Type B pancreatic cell (in vitro differentiated cells): ENCODE results near the gene MMP28. TPM values are rescaled to one million over a fixed set of nuclear protein-coding genes. Genes with fewer than 3 reads are reported as not detected.
"Not testable (repeated sequence)": the region's sequence is repeated elsewhere in the genome, so short reads cannot be mapped to it uniquely, and the experiment has no call there.

ENCODE experiments used
- DNase-seq: peaks from one replicate; pipeline ENCODE4 v3.0.0; 2021; ENCODE audit warnings: mixed read lengths; ENCODE audit not compliant: unreplicated experiment; ENCODE audit errors: extremely low spot score
- H3K27ac Mint-ChIP-seq: 2 replicates; pipeline ENCODE4 v1.8.0; 2021; ENCODE audit warnings: mild to moderate bottlenecking, mixed read lengths
- H3K27me3 Mint-ChIP-seq: 2 replicates; pipeline ENCODE4 v1.8.0; 2021; ENCODE audit warnings: mixed read lengths
- H3K36me3 Mint-ChIP-seq: 2 replicates; pipeline ENCODE4 v1.8.0; 2021; ENCODE audit warnings: mixed read lengths
- H3K4me1 Mint-ChIP-seq: one replicate; pipeline ENCODE4 v1.8.0; 2021; ENCODE audit warnings: mixed read lengths; ENCODE audit not compliant: unreplicated experiment
- H3K4me3 Mint-ChIP-seq: 2 replicates; pipeline ENCODE4 v1.8.0; 2021; ENCODE audit warnings: mild to moderate bottlenecking, mixed read lengths
- H3K9me3 Mint-ChIP-seq: 2 replicates; pipeline ENCODE4 v1.8.0; 2021; ENCODE audit warnings: mixed read lengths
- total RNA-seq: library from RNA; stranded (reverse); gene quantifications from 2 replicates; pipeline ENCODE4 v1.2.1, GENCODE V29; 2021; ENCODE audit warnings: low replicate concordance
- TF ChIP-seq, protein P1 (sequence below): fragments of 200-600 bp; sonication (generic); conservative IDR thresholded peaks from 2 replicates; pipeline ENCODE4 v1.5.0; 2021; ENCODE audit warnings: antibody characterized with exemption, mild to moderate bottlenecking

Gene MMP28
- total RNA-seq, 1 donor from 2014 or later = 0.97 TPM

DNA sequence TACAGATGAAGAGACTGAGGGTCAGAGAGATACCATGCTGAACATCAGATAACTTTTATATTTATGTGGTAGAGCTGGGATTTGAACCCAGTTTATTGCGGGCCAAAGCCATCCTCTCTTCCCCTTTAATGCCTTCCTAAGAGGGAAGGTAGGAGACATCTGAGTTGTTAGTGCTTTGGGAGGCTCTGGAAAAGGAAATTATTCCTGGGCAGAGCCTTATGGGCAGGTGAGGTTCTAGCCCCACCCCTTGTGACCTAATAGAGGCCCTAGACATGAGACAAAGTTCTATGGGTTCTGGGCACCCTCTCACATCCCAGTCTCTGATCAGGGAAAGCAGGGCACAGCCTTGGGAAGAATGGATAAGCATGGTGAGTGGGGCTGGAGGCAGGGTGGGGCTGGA lies 34.9 kb downstream of the MMP28 start, which contains the start of gene C17orf50:
Gene C17orf50 (plus strand): TSS at position 301 of the 400 bp plus-strand sequence. CDS start 55 bp downstream, at position 356.
- Mint-ChIP-seq H3K4me3 (no peak within 1 kb of the TSS), H3K9me3 (no peaks in the 10 kb centered on the region), H3K36me3 (no peaks in the 10 kb centered on the region), H3K4me1 (peaks cover 10% of the 10 kb centered on the region), H3K27ac (no peak within 1 kb of the TSS), H3K27me3 (no peaks in the 10 kb centered on the region)
- no peak for DNase-seq
- TF ChIP-seq, protein P1, sequence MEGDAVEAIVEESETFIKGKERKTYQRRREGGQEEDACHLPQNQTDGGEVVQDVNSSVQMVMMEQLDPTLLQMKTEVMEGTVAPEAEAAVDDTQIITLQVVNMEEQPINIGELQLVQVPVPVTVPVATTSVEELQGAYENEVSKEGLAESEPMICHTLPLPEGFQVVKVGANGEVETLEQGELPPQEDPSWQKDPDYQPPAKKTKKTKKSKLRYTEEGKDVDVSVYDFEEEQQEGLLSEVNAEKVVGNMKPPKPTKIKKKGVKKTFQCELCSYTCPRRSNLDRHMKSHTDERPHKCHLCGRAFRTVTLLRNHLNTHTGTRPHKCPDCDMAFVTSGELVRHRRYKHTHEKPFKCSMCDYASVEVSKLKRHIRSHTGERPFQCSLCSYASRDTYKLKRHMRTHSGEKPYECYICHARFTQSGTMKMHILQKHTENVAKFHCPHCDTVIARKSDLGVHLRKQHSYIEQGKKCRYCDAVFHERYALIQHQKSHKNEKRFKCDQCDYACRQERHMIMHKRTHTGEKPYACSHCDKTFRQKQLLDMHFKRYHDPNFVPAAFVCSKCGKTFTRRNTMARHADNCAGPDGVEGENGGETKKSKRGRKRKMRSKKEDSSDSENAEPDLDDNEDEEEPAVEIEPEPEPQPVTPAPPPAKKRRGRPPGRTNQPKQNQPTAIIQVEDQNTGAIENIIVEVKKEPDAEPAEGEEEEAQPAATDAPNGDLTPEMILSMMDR = no peak

DNA sequence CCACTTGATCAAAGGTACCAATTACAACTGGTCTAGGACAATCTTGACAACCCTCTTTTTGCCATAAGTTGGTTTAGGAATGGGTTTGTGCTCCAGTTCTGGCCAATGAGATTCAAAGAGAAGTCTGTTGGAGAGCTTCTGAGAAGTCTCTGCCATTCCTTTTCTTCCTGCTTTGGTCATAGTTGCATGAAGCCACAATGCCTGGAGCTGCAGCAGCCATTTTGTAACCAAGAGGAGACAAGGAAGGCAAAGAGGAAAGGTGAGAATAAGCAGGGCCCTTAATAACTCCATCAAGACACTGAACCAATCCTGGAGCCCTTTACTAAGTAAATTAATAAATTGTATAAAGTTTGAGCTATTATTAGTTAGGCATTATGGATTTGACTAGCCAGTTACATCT lies 38.2 kb downstream of the MMP28 start:
- Mint-ChIP-seq H3K36me3 (no peaks in the 10 kb centered on the region), H3K4me3 (no peak overlapping the region), H3K27me3 (peaks cover 12% of the 10 kb centered on the region), H3K4me1 (no peaks in the 10 kb centered on the region), H3K27ac (no peak overlapping the region), H3K9me3 (no peaks in the 10 kb centered on the region)
- TF ChIP-seq, protein P1 = no peak
- DNase-seq = no peak

DNA sequence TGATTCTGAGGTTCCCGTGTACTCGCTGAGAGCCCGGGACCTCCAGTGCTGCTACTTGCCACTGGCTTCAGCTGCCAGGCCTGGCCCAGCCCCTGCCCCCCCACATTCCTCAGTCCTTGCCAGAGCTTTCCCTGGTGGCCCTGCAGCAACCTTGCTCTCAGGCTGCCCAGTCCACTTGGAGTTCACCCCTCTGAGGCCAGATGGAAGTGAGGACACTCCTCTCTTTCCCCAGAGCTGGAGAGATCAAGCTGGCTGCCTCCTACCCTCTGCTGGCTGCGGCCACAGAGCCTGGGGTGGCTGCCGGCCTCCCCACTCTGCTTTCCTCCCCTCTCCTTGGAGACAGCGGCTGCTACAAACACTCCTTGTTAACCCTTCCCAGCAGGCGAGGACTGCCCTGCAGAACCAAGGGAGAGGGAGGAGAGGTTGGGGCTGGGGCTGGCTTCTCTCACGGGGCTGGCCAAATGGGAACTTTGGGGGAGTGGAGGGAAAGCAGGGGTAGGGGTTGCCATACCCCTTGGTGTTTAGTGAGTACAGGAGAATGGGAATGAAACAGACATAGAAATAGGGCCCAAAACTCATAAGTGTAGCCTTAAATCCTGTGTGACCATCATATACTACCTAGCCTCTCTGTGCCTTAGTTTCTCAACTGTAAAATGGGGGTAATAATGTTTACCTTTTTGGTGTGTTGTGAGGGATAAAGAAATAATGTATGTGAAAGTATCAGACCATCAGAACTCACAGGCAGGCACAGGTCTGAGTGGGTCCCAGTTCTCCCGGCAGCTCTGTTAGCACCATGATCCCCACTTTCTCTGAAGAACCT lies 42.3 kb downstream of the MMP28 start, which contains the start of gene GAS2L2:
Gene GAS2L2 (minus strand): TSS at position 295 of the 820 bp plus-strand sequence. CDS start 389 bp downstream, outside the sequence.
- DNase-seq = no peak
- Mint-ChIP-seq H3K27me3 (peaks cover 41% of the 10 kb centered on the region), H3K27ac (no peak within 1 kb of the TSS), H3K9me3 (no peaks in the 10 kb centered on the region), H3K4me3 (no peak within 1 kb of the TSS), H3K36me3 (no peaks in the 10 kb centered on the region), H3K4me1 (peaks cover 4% of the 10 kb centered on the region)
- TF ChIP-seq, protein P1 = no peak

DNA sequence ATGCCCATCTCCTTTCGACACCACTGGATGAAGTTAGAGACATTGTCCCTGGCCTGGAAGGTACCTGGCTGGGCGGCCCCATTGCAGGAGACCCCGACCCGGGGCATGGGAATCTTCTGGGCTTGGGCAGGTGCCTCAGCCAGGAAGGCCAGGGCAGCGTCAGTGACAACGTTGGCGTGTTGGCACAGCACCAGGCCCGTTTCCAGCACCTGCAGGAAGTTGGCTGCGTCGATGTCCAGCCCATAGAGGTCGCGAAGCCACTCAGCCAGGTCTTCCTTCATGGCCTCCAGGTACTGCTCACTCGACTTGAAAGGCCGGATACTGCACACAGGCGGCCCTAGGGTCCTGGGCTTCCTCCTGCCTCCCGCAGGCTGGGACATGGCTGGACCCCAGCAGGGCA lies 43.0 kb downstream of the MMP28 start:
- peaks cover 4% of the 10 kb centered on the region for H3K4me1 Mint-ChIP-seq
- H3K36me3 Mint-ChIP-seq = no peaks in the 10 kb centered on the region
- no peak overlapping the region for H3K27ac Mint-ChIP-seq
- H3K4me3 Mint-ChIP-seq = no peak overlapping the region
- peaks cover 42% of the 10 kb centered on the region for H3K27me3 Mint-ChIP-seq
- H3K9me3 Mint-ChIP-seq = no peaks in the 10 kb centered on the region
- TF ChIP-seq, protein P1 = no peak
- DNase-seq = no peak

DNA sequence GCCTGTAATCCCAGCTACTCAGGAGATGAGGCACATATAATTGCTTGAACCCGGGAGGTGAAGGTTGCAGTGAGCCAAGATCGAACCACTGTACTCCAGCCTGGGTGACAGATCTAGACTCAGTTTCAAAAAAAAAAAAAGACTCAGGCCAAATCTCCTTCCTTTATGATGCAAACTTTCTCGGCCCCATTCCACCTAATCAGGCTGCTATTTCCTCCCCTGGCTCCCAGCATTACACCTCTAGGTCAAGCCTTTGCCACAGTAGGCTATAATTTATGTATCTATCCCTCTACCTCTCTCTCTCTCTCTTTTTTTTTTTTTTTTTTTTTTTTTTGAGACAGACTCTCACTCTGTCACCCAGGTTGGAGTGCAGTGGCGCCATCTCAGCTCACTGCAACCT lies 43.9 kb downstream of the MMP28 start:
- H3K36me3 Mint-ChIP-seq, H3K9me3 Mint-ChIP-seq, H3K4me3 Mint-ChIP-seq, H3K27ac Mint-ChIP-seq, DNase-seq, H3K4me1 Mint-ChIP-seq: not testable (repeated sequence)
- peaks cover 44% of the 10 kb centered on the region for H3K27me3 Mint-ChIP-seq
